HG03354 (cell line): ENCODE measurements around the gene SSR1.
"Not testable (repeated sequence)": the region's sequence is repeated elsewhere in the genome, so short reads cannot be mapped to it uniquely, and the experiment has no call there.

Source experiments
- ATAC-seq: cut with Tn5 transposase; IDR thresholded peaks from one replicate; pipeline ENCODE4 v1.9.1; 2021; ENCODE audit warnings: mild to moderate bottlenecking; ENCODE audit not compliant: unreplicated experiment, poor library complexity, severe bottlenecking

The SSR1 gene

GRCh38 chr6:7290079-7290478, 22.9 kb downstream of the SSR1 start:
- ATAC-seq: no peak

- ATAC-seq: no peak
Measured at GRCh38 chr6:7285416-7285815, 27.6 kb downstream of the SSR1 start.

- no peak for ATAC-seq
Measured at GRCh38 chr6:7283676-7284075, 29.3 kb downstream of the SSR1 start.

GRCh38 chr6:7282097-7282906, 30.7 kb downstream of the SSR1 start:
- no peak for ATAC-seq

GRCh38 chr6:7276199-7276524, 36.8 kb downstream of the SSR1 start:
- no peak for ATAC-seq

GRCh38 chr6:7274525-7274924, 38.5 kb downstream of the SSR1 start:
- not testable (repeated sequence) for ATAC-seq

GRCh38 chr6:7273709-7274108, 39.3 kb downstream of the SSR1 start:
- no peak for ATAC-seq

- ATAC-seq: no peak
Measured at GRCh38 chr6:7271205-7271534, 41.8 kb downstream of the SSR1 start.

- ATAC-seq: no peak
Measured at GRCh38 chr6:7270320-7271204, 42.4 kb downstream of the SSR1 start.

GRCh38 chr6:7269816-7270215, 43.2 kb downstream of the SSR1 start:
- no peak for ATAC-seq

GRCh38 chr6:7268816-7269555, 44.0 kb downstream of the SSR1 start:
- ATAC-seq: no peak

GRCh38 chr6:7268362-7268761, 44.6 kb downstream of the SSR1 start:
- no peak for ATAC-seq

GRCh38 chr6:7267466-7268091, 45.4 kb downstream of the SSR1 start:
- no peak for ATAC-seq

- no peak for ATAC-seq
Measured at GRCh38 chr6:7267071-7267465, 45.9 kb downstream of the SSR1 start.

- ATAC-seq: not testable (repeated sequence)
Measured at GRCh38 chr6:7265385-7265726, 47.6 kb downstream of the SSR1 start.

GRCh38 chr6:7264686-7265384, 48.2 kb downstream of the SSR1 start:
- no peak for ATAC-seq

- no peak for ATAC-seq
Measured at GRCh38 chr6:7264041-7264440, 49.0 kb downstream of the SSR1 start.

GRCh38 chr6:7263519-7263805, 49.5 kb downstream of the SSR1 start:
- ATAC-seq: not testable (repeated sequence)

GRCh38 chr6:7262746-7263518, 50.1 kb downstream of the SSR1 start:
- ATAC-seq: no peak
